ENCODE measurements around the gene TLX2.
A peak's percentile ranks its signal among the peaks of the same experiment; 100 is the strongest.

Gene TLX2

GRCh38 chr2:74532222-74532621 lies 18.0 kb downstream of the TLX2 start:
- Mint-ChIP-seq H3K4me1 (peaks cover 47% of the 10 kb centered on the region), H3K27me3 (peaks cover 4% of the 10 kb centered on the region), H3K27ac (peak overlapping the region in 1 of 2 donors; percentile 15), H3K9me3 (no peaks in the 10 kb centered on the region), H3K4me3 (peak overlapping the region in 1 of 2 donors; percentile 84)
- DNase-seq (no peak), ATAC-seq (no peak)

GRCh38 chr2:74533464-74533863 lies 19.2 kb downstream of the TLX2 start:
- DNase-seq, result no peak
- Mint-ChIP-seq H3K4me1 (peaks cover 35% of the 10 kb centered on the region), H3K4me3 (no peak overlapping the region), H3K27ac (no peak overlapping the region), H3K9me3 (no peaks in the 10 kb centered on the region), H3K27me3 (peaks cover 16% of the 10 kb centered on the region)
- no peak for ATAC-seq

- peaks cover 35% of the 10 kb centered on the region for H3K4me1 Mint-ChIP-seq
- H3K27ac Mint-ChIP-seq, result no peak overlapping the region
- DNase-seq (no peak), ATAC-seq (no peak)
- no peak overlapping the region for H3K4me3 Mint-ChIP-seq
- H3K27me3 Mint-ChIP-seq, result peaks cover 26% of the 10 kb centered on the region
- no peaks in the 10 kb centered on the region for H3K9me3 Mint-ChIP-seq
Measured at GRCh38 chr2:74534411-74534810, 20.2 kb downstream of the TLX2 start.

GRCh38 chr2:74535440-74535965 lies 21.3 kb downstream of the TLX2 start:
- no peak for ATAC-seq
- no peak for DNase-seq
- no peak overlapping the region for H3K4me3 Mint-ChIP-seq
- no peak overlapping the region for H3K27ac Mint-ChIP-seq
- peaks cover 38% of the 10 kb centered on the region for H3K4me1 Mint-ChIP-seq
- peaks cover 32% of the 10 kb centered on the region for H3K27me3 Mint-ChIP-seq
- H3K9me3 Mint-ChIP-seq, result no peaks in the 10 kb centered on the region

- DNase-seq (no peak), ATAC-seq (peak; percentile 59)
- peaks cover 30% of the 10 kb centered on the region for H3K4me1 Mint-ChIP-seq
- H3K27ac Mint-ChIP-seq, result peak overlapping the region in 1 of 2 donors; percentile 5
- H3K27me3 Mint-ChIP-seq, result peaks cover 32% of the 10 kb centered on the region
- H3K9me3 Mint-ChIP-seq, result no peaks in the 10 kb centered on the region
- H3K4me3 Mint-ChIP-seq, result no peak overlapping the region
Measured at GRCh38 chr2:74536166-74536950, 22.1 kb downstream of the TLX2 start.

- no peak for ATAC-seq
- no peak for DNase-seq
- Mint-ChIP-seq H3K4me1 (peaks cover 23% of the 10 kb centered on the region), H3K9me3 (no peaks in the 10 kb centered on the region), H3K27me3 (peaks cover 35% of the 10 kb centered on the region), H3K4me3 (no peak overlapping the region), H3K27ac (no peak overlapping the region)
Measured at GRCh38 chr2:74537140-74537539, 22.9 kb downstream of the TLX2 start.

GRCh38 chr2:74538881-74539339 lies 24.7 kb downstream of the TLX2 start:
- peak overlapping the region in 1 of 2 donors; percentile 49 for H3K4me3 Mint-ChIP-seq
- peaks cover 48% of the 10 kb centered on the region for H3K27me3 Mint-ChIP-seq
- peaks cover 17% of the 10 kb centered on the region for H3K4me1 Mint-ChIP-seq
- DNase-seq (no peak), ATAC-seq (no peak)
- H3K9me3 Mint-ChIP-seq, result no peaks in the 10 kb centered on the region
- no peak overlapping the region for H3K27ac Mint-ChIP-seq

- H3K27ac Mint-ChIP-seq, result no peak overlapping the region
- DNase-seq, result no peak
- peaks cover 17% of the 10 kb centered on the region for H3K4me1 Mint-ChIP-seq
Measured at GRCh38 chr2:74540291-74540690, 26.0 kb downstream of the TLX2 start.

GRCh38 chr2:74542978-74543377 lies 28.7 kb downstream of the TLX2 start:
- Mint-ChIP-seq H3K27me3 (peaks cover 67% of the 10 kb centered on the region), H3K9me3 (no peaks in the 10 kb centered on the region), H3K4me3 (no peak overlapping the region), H3K4me1 (peaks cover 16% of the 10 kb centered on the region), H3K27ac (no peak overlapping the region)
- DNase-seq (no peak), ATAC-seq (no peak)

More at GRCh38 chr2:74540291-74540690, 26.0 kb downstream of the TLX2 start:
- H3K9me3 Mint-ChIP-seq, result no peaks in the 10 kb centered on the region
- peaks cover 57% of the 10 kb centered on the region for H3K27me3 Mint-ChIP-seq
- H3K4me3 Mint-ChIP-seq, result no peak overlapping the region
- ATAC-seq, result no peak

- Mint-ChIP-seq H3K4me3 (no peak overlapping the region), H3K27me3 (peaks cover 61% of the 10 kb centered on the region), H3K27ac (no peak overlapping the region)
Measured at GRCh38 chr2:74544634-74545033, 30.4 kb downstream of the TLX2 start.

GRCh38 chr2:74546004-74546403 lies 31.8 kb downstream of the TLX2 start:
- ATAC-seq (no peak), DNase-seq (no peak)
- no peaks in the 10 kb centered on the region for H3K9me3 Mint-ChIP-seq
- no peak overlapping the region for H3K27ac Mint-ChIP-seq
- peaks cover 16% of the 10 kb centered on the region for H3K4me1 Mint-ChIP-seq
- no peak overlapping the region for H3K4me3 Mint-ChIP-seq
- H3K27me3 Mint-ChIP-seq, result peaks cover 71% of the 10 kb centered on the region

More at GRCh38 chr2:74544634-74545033, 30.4 kb downstream of the TLX2 start:
- no peaks in the 10 kb centered on the region for H3K9me3 Mint-ChIP-seq
- ATAC-seq (no peak), DNase-seq (no peak)
- H3K4me1 Mint-ChIP-seq, result peaks cover 11% of the 10 kb centered on the region

GRCh38 chr2:74548285-74548899 lies 34.1 kb downstream of the TLX2 start:
- H3K9me3 Mint-ChIP-seq, result no peaks in the 10 kb centered on the region
- ATAC-seq, result no peak
- H3K4me1 Mint-ChIP-seq, result peaks cover 16% of the 10 kb centered on the region
- H3K27me3 Mint-ChIP-seq, result peaks cover 77% of the 10 kb centered on the region
- peak overlapping the region; percentile 67 to 74 for H3K4me3 Mint-ChIP-seq
- peak overlapping the region in 1 of 2 donors; percentile 55 for H3K27ac Mint-ChIP-seq
- DNase-seq, result no peak

GRCh38 chr2:74548900-74549826 lies 34.9 kb downstream of the TLX2 start:
- Mint-ChIP-seq H3K4me3 (peak overlapping the region; percentile 74 to 79), H3K4me1 (peaks cover 22% of the 10 kb centered on the region)

GRCh38 chr2:74550231-74550630 lies 36.0 kb downstream of the TLX2 start:
- Mint-ChIP-seq H3K27me3 (peaks cover 68% of the 10 kb centered on the region), H3K27ac (no peak overlapping the region), H3K4me3 (peak overlapping the region in 1 of 2 donors; percentile 22), H3K9me3 (no peaks in the 10 kb centered on the region), H3K4me1 (peaks cover 22% of the 10 kb centered on the region)
- ATAC-seq (no peak), DNase-seq (no peak)

More at GRCh38 chr2:74548900-74549826, 34.9 kb downstream of the TLX2 start:
- H3K9me3 Mint-ChIP-seq, result no peaks in the 10 kb centered on the region
- DNase-seq (no peak), ATAC-seq (peak; percentile 43)
- H3K27me3 Mint-ChIP-seq, result peaks cover 76% of the 10 kb centered on the region
- H3K27ac Mint-ChIP-seq, result peak overlapping the region in 1 of 2 donors; percentile 34

- Mint-ChIP-seq H3K4me3 (no peak overlapping the region), H3K9me3 (no peaks in the 10 kb centered on the region), H3K4me1 (peaks cover 30% of the 10 kb centered on the region), H3K27ac (no peak overlapping the region), H3K27me3 (peaks cover 59% of the 10 kb centered on the region)
- no peak for DNase-seq
- no peak for ATAC-seq
Measured at GRCh38 chr2:74551530-74551929, 37.3 kb downstream of the TLX2 start.
